NOMO-1 treated with dmso at 0.1 percent for 144 hours (cell line): ENCODE data around the gene SPRTN.
"Not testable (repeated sequence)": the region's sequence is repeated elsewhere in the genome, so short reads cannot be mapped to it uniquely, and the experiment has no call there.

Experiments
- DNase-seq: peaks from one replicate; lab custom pipeline; 2025; ENCODE audit not compliant: unreplicated experiment; lab: John Stamatoyannopoulos, UW

SPRTN gene

DNA sequence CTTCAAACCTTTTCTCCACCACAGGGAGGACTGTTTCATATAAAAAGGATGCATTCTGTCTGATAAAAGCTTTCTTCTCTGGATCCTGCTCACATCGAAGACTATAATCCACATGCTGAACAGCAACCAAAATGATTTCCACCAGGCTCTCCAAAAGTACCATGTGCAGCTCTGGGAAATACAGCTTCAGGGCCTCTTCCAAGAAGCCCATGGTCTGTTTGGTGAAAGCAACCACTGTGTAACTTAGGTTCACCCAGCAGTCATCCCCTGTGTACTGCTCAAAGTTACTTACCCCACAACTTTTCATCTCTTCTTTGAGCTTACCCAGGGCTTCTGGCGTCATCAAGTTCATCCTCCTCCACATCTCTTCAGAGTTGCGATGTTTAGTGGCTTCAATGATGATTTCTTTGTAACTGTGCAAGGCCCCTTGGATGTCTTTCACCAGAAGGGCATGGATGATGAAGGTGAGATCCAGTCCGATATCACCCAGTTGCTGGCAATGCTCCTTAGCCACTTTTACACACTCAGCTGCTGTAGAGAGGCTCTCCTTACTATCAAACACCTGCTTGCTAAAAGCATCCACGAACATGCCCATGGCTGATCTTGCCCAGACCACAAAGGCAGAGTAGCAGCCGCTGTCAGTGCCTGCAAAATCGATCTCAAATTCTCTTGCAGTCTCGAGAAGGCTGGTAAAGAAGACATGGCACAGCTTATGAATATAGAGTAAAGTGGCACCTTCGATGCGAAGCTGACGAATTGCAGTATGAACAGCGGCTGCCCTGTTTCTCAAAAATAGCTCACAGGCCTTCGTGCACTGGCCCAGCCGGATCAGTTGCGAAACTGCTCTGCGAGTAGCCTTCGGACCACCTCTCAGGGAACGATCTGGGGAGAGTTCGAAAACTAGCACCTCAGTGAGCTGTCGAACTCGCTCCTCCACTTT, 2.2 kb upstream of the SPRTN start:
- no peak for DNase-seq

DNA sequence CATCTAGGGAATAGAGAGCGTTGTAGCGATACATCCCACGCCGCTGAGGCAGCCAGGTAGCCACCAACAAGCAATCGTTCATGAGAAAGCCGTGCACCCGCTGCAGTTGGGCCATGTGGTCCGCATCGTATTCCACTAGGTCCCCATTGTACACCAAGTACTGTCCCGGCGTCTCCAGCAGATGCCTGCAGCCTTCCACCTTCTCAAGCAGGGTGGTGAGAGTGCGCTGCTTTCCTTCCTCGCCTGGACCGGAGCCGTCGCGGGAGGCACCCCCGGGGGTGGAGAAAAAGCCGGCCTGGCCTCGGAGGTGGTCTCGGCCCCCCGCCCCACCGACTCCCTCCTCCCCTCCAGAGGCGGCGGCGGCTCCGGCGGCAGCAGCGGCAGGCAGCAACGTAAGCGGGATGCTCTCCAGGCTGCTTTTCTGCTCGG, 1.0 kb upstream of the SPRTN start:
- DNase-seq, result no peak

DNA sequence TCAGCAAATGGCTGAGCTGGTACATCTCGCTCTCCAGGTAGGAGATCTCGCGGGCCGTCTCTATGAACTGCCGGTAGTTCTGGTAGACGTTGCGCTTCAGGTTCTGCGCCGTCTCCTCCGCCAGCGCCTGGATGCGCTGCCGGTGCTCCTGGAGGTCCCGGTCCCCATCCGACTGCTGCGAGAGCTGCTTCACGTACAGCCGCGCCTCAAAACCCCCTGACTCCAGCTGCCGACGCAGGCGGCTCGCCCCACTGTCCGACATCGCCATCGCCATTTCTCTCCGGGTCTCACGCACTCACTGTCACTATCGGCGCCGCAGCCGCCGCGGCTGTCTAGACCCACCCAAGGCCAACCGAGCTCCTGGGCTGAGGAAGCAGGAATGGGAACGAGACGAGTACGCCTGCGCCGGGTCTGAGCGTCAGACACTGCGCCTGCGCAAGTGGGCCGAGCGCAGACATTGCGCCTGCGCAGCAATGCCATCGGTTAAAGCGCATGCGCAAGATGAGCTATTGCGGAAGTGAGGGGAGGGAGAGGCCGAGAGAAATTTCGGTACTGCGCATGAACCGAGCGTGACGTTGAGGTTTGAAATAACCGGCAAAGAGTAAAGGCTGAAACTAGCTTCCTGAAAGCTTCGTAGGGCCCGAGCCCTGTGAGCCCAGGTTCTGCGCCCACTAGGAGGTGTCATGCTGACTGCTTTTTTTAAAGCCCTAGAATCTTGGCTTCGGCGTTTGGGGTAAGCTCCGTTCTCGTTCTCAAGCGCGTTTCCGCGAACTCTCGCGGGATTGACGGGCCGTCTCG, 422 bp upstream of the SPRTN start, which contains the start of gene EXOC8:
TSS of gene EXOC8 (minus strand) at position 381 of the 798 bp plus-strand sequence. CDS start at position 274, 107 bp downstream.
- peak; percentile 93 for DNase-seq

DNA sequence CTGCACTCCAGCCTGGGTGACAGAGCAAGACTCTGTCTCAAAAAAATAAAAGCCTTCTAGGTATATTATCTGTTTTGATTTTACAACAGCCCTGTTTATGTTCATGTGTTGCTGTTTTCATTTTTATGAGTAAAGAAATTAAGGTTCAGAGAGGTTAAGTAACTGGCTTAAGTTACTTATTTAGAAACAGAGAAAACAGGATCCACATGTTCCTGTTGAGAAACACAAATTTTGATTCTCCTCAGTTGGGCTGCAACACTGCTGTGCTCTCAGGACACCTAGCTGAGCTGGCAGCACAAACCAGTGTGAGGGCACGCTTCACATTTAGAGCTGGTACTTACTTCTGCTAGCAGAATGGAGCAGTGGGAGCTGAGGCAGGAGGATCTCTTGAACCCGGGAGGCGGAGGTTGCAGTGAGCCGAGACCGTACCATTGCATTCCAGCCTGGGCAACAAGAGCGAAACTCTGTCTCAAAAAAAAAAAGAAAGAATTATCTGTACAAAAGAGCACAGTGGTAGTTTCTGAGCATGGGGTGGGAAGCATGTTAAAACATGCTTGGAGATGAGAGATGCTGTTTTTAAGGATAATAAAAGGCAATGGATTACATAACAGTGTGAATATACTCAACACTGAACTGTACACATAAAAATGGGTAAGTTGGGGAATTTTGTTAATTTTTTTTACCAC, 2.4 kb downstream of the SPRTN start:
- no peak for DNase-seq

DNA sequence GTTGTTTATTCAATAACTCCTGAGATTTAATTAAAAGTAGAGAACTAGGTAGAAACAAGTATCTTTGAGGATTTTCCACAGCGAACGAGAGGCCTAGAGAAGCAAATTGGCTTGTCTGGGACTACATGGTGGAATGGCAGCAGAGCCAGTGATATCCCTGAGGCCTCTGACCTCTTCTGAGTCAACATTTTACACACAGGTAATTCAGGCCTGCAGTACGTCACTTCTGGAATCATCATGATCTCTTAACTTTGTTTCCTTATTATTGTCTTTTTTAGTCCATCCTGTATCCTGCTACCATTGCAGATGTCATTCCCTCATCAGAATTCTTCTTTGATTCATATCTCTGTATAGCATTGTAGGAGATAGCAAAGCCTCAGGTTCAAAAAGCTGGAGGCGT, 9.9 kb downstream of the SPRTN start:
- DNase-seq, result no peak

DNA sequence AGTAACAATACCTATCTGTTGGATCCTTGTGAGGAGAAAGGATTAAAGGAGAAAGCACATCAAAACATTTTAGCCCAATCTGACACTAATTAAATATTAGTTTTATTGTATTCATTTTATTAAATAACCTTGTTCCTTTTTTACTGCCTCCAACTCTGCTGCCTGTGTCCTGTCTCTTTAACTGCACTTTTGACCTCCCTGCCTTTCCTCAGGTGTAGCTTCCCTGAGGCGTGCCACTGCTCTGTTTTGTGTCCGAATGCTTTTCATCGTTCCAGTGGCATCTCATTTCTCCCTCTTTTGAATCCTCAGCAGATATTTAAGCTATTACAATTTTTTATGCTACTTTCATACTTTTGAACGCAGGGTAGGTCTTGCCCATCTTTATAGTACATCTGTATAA, 10.3 kb downstream of the SPRTN start:
- no peak for DNase-seq

DNA sequence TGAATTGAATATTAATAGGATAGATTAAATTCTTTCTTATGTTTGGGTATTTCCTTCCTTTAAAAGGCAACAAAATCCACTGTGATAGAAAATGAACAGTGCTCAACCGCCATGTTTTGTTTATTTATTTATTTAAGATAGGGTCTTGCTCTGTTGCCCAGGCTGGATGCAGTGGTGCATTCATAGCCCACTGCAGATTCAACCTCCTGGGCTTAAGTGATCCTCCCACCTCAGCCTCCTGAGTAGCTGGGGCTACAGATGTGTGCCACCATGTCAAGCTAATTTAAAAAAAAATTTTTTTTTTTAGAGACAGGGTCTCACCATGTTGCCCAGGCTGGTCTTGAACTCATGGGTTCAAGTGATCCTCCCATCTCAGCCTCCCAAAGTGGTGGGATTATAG, 10.8 kb downstream of the SPRTN start:
- DNase-seq, result not testable (repeated sequence)

DNA sequence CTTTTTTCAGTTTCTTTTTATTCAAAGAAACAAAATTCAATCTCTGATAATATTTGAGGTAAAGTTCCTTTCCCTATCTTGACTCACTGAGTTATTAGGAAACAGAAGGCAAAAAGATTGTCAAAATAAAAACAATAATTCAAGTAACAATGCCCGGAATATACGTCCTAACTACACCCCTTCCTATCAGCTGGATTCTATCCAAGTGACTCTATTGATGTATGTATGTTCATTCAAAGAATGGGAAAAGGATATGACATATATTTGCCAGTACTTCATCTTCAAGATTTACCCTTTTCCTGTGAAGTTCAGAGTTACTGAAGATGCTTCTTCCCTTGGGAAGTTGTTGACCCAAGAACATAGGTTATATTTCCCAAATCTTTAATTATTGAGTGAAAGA, 13.7 kb downstream of the SPRTN start:
- no peak for DNase-seq

DNA sequence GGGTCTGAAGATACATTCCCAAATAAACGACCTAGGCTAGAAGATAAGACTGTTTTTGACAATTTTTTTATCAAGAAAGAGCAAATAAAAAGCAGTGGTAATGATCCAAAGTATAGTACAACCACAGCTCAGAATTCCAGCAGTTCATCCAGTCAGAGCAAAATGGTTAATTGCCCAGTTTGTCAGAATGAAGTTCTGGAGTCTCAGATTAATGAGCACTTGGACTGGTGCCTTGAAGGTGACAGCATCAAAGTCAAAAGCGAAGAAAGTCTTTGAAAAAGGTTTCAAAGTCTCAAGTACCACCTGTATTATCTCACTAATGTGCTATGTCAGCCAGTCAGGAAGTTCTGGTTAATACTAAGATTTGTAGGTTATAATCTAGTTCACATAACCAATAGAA, 15.0 kb downstream of the SPRTN start:
- no peak for DNase-seq

DNA sequence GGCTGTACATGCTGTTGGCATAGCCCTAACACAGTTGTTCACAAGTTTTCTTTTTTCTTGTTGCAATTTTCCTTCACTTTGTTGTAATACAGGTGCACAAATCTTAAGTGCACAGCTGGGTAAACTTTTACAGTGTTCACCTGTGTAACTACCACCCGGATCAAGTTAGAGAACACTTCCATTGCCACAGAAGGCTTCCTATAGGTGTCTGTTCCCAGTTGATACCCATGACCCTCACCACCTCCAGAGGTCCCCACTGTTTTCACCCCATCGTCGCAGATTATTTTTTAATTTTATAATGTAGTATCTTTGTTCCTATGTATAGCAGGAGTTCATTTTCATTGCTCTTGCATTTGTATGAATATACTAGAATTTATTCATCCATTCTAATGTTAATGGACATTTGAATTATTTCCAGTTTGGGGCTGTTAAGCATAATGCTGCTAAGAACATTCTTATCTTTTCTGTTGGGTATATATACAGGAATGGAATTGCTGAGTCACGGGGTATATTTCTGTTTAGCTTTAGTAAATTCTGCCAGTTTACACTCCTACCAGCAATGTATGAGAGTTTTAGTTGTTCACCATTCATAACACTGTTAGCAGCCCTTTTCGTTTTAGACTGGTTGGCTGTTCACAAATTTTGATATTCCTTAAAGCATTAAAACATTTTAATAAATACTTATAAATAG, 16.4 kb downstream of the SPRTN start:
- DNase-seq, result no peak

DNA sequence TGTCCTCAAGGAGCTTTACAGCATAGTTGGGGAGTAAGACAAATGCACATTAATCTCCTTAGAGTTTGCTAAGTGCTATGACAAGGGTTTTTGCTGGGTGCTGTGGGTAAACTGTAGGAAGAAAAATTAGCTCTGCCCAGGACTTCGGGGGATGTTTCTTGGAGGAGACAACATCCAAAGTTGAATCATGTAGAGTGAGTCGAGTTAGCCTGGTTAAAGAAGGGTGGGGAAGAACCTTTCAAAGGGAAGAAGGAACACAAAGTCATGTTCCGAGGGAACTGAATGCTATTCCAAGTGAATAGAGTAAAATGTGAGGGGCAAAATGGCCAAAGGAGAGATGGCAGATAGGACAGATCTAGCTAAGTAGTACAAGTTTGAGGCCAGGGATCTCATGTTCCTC, 17.1 kb downstream of the SPRTN start:
- no peak for DNase-seq

DNA sequence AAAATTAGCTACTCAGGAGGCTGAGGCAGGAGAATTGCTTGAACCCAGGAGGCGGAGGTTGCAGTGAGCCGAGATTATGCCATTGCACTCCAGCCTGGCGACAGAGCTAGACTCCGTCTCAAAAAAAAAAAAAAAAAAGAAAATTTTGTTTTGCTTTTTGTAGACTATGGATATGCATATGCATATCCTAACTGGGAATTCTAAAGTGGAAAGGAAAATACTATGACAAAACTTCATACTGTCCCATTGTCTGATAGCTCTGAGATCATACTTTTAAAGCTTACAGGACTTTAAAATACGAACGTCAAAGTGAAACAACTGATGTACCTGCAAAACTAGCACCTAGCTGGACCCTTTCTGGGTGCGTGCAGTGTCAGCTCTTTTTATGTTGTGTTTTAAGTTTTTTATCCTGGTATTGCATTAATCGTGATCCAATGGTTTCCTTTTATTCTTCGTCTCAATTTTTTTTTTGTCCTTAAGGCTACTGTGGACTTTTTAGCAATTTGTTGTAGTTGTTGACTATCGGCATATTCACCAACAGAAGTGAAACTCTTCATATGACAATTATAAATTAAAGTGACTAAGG, 19.2 kb downstream of the SPRTN start:
- DNase-seq, result no peak

DNA sequence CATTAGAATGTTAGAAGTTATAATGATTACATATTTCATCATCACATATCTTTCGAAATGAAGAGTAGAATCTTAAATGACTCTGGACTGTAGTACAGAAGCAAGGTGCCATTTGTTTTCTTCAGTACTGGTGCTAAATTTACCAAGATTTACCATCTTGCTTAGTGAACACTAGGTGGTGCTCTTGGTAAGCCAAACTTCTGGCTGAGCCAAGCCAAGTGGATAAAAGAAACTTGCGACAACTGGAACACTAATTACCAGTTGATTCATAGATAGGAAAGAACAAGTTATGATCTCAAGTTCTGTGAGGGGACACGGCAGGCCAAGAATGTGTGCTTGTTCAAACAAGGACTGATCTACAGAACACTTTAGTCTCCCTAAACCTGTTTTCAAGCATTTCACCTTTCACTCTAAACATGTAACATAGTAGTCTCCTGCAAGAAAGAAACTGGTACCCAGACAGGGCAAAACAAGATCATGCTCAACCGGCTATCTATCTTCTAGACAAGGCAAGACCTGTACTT, 19.8 kb downstream of the SPRTN start:
- peak; percentile 52 for DNase-seq

DNA sequence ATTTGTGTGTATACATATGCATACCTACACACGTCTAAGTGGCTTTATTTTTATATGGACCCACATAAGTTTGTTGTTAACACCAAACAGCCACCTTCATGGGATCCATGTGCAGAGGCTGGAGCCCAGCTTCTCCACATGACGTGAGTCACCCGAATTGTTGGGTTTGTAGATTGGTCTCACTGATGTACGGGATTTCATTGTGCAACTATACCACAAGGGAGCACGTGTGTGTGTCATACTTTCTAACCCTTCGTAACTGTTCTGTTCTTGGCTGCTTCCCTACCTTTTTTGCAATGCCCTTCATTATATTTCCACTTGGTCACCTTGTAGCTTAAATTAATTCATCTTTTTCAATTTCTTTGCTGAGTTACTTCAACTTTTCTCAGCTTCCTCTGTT, 21.0 kb downstream of the SPRTN start:
- DNase-seq, result peak; percentile 63

DNA sequence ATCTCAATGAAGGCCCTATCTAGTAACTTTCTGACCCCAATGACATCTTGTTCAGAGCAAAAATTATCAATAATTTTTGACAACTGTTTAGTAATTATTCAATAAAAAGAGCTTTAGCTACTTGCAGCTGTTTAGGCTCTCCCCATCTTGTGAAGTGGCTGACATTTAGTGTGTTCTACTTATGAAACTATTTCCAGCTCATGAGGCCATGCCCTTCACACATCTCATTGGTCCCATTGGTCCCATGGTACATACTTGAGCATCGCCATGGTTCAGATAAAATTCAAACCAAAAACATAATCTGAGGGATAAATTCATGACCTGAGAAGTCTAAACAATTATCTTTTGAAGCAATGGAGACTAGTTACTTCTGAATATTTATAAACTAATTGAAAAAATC, 24.2 kb downstream of the SPRTN start:
- no peak for DNase-seq

DNA sequence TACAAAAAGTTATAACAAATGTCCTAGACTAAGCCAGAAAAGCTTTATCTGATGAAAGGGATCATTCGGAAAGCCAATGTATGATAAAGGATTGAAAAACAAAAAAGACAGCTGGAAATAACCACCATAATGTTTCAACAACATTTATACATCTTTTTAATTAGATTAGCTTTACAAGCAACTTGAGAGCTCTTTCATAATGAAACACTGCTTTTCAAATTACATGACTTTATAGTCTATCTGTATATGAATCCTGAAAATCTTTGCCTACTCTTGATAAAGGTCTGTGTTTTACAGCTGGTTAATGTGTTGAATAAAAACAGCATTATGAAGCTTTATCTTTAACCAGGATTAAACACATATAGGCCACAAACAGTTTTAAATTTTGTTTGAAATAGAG, 25.5 kb downstream of the SPRTN start:
- no peak for DNase-seq

DNA sequence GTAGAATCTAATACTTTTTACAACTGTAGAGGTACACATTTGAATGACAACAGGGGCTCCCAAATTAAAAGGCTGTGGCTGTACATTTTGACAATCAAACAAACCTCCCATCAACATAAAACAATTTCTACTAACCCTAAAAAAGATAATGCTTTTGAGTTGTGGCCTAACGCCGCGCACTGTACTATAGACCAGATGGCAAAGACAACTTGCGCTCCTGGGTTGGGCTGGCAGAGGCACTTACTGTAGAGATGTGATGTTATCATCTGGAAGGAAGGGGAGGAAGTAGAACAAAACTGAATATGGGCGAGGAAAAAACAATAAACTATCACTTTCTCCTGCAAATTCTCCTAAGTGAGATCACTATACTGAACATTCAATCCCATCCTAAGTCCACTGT, 26.1 kb downstream of the SPRTN start:
- DNase-seq, result no peak

DNA sequence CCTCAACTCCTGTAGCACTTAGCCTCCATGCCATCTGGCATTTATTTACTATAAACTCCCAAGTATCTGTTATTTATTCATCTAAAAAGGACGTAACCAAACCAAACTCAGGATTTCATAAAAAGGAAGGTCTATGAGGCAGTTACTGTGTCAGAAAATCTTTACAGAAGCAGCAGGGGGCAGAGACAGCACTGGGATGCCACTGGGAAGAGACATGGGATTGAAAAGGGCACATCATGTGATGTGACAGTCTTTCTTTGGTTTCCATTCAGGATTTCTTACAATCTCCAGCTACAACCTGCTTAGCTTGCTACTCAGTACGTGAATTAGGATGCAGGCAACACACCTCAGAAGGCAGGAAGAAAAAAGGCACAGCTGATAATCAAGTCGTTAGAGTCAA, 31.2 kb downstream of the SPRTN start:
- no peak for DNase-seq

DNA sequence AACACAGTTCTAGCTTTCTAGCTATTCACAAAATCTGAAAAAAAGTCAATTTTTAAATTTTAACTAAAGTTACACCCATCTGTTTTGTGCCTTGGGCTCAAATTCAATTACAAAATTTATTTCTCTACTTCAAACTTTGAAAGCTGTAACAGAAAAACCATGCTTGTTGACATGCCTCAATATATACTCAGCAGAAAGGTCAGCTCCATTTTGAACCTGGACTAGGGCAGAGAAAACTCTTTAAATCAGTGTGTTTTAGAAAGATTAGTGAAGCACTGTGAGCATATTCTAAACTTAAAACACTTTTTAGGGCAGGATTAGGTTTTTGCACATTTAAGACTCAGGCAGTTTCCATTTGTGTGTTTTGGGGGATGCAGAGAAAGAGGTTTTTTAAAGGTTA, 34.4 kb downstream of the SPRTN start:
- no peak for DNase-seq

DNA sequence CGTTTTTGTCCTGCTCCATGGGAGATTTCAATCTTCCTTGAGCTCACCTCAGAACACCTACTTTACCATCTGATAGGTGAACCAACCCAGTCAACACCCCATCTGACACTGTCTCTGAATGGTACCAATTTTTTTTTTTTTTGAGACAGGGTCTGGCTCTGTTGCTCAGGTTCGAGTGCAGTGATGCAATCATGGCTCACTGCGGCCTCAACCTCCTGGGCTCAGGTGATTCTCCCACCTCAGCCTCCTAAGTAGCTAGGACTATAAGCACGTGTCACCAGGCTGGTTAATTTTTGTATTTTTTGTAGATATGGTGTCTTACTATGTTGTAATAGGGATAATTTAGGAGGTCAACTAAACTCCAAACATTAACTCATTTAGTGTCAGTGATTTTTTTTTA, 36.3 kb downstream of the SPRTN start:
- no peak for DNase-seq
